Neural progenitor cell (in vitro differentiated cells): ENCODE data around the gene HES5. TPM values are rescaled to one million over a fixed set of nuclear protein-coding genes. Genes with fewer than 3 reads are reported as not detected.

Source experiments
- DNase-seq: peaks from one replicate; pipeline ENCODE4 v3.0.0-alpha.2; 2016; ENCODE audit warnings: low spot score
- H2AFZ ChIP-seq: fragments of 200-600 bp; sonication (generic); replicated peaks from 2 replicates; pipeline ENCODE4 v1.6.1; 2016; ENCODE audit warnings: antibody characterized with exemption
- H3F3A ChIP-seq: fragments of 200-600 bp; sonication (generic); 2 replicates; pipeline ENCODE4 v1.6.1; 2016; ENCODE audit warnings: antibody characterized with exemption, low read depth
- H3K27ac ChIP-seq: fragments of 200-600 bp; sonication (generic); 2 replicates; pipeline ENCODE4 v1.5.1; 2016; ENCODE audit warnings: mild to moderate bottlenecking
- H3K27me3 ChIP-seq: fragments of 200-600 bp; sonication (generic); 2 replicates; pipeline ENCODE4 v1.6.1; 2016; ENCODE audit warnings: mild to moderate bottlenecking, moderate library complexity
- H3K36me3 ChIP-seq: fragments of 200-600 bp; sonication (generic); 2 replicates; pipeline ENCODE4 v1.5.1; 2016
- H3K4me1 ChIP-seq: fragments of 200-600 bp; sonication (generic); 2 replicates; pipeline ENCODE4 v1.6.1; 2016; ENCODE audit warnings: mixed run types
- H3K4me2 ChIP-seq: fragments of 200-600 bp; sonication (generic); 2 replicates; pipeline ENCODE4 v1.6.1; 2016
- H3K4me3 ChIP-seq: fragments of 200-600 bp; sonication (generic); 2 replicates; pipeline ENCODE4 v1.5.1; 2016
- H3K79me2 ChIP-seq: fragments of 200-600 bp; sonication (generic); 2 replicates; pipeline ENCODE4 v1.6.1; 2016; ENCODE audit warnings: low read depth
- H3K9ac ChIP-seq: fragments of 200-600 bp; sonication (generic); 2 replicates; pipeline ENCODE4 v1.6.1; 2016
- H3K9me3 ChIP-seq: fragments of 200-600 bp; sonication (generic); 2 replicates; pipeline ENCODE4 v1.5.1; 2016; ENCODE audit warnings: low read depth
- H4K20me1 ChIP-seq: fragments of 200-600 bp; sonication (generic); 2 replicates; pipeline ENCODE4 v1.6.1; 2016; ENCODE audit warnings: low read depth
- H3K27ac Mint-ChIP-seq: 3 replicates; pipeline ENCODE4 v1.8.0; 2021; ENCODE audit warnings: mixed read lengths
- H3K27me3 Mint-ChIP-seq: 2 replicates; pipeline ENCODE4 v1.8.0; 2022; ENCODE audit warnings: low read depth, mild to moderate bottlenecking, inconsistent platforms, moderate library complexity, mixed read lengths; ENCODE audit not compliant: insufficient read depth
- H3K36me3 Mint-ChIP-seq: 3 replicates; pipeline ENCODE4 v1.8.0; 2021; ENCODE audit warnings: mixed read lengths
- H3K4me1 Mint-ChIP-seq: 3 replicates; pipeline ENCODE4 v1.8.0; 2021; ENCODE audit warnings: mixed read lengths
- H3K4me3 Mint-ChIP-seq: 3 replicates; pipeline ENCODE4 v1.8.0; 2021; ENCODE audit warnings: mild to moderate bottlenecking, moderate library complexity, mixed read lengths
- H3K9me3 Mint-ChIP-seq: 3 replicates; pipeline ENCODE4 v1.8.0; 2020; ENCODE audit warnings: mixed read lengths
- EZH2 ChIP-seq: fragments of 200-600 bp; sonication (generic); IDR thresholded peaks from 2 replicates; pipeline ENCODE4 v1.6.1; 2017; ENCODE audit warnings: antibody characterized with exemption, mild to moderate bottlenecking, moderate library complexity
- EZH2phosphoT487 ChIP-seq: fragments of 200-600 bp; sonication (generic); IDR thresholded peaks from 2 replicates; pipeline ENCODE4 v1.6.1; 2017; ENCODE audit warnings: antibody characterized with exemption
- total RNA-seq: library from RNA; depleted of rRNA; stranded (reverse); fragments of >200 nt; gene quantifications from 2 replicates; pipeline ENCODE4 v1.2.3, GENCODE V29; 2015; ENCODE audit warnings: low replicate concordance
- TF ChIP-seq, protein P1 (sequence below): fragments of 200-600 bp; sonication (generic); IDR thresholded peaks from 2 replicates; pipeline ENCODE4 v1.5.1; 2017; ENCODE audit warnings: antibody characterized with exemption, mild to moderate bottlenecking

The HES5 gene
- total RNA-seq, 1 donor from 2014 or later = 6.4 TPM

DNA sequence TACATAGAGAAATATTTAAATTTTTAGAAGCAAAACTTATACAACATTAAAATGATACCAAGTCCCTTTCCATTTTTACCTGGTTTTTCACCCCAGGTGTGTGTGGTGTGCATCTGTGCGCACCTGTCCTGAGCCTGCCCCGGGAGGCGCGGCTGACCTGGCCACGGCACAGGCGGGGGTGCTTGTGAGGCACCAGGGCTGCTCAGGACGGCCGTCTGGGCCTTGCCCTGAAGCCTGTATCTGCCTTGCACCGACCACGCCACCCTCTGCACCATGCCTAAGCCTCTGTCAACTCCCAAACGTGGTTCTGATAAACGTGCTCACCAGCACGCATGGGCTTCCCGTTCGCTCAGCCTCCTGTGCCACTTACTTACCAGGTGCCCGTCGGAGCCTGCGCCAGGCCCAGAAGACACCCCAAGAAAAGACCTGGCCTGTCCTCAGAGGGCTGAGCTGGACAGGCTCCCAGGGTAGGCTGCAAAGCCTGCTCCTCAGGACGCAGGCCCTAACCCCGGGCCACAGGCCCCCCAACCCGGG is 24.5 kb downstream of the HES5 start:
- no peaks in the 10 kb centered on the region for H3F3A ChIP-seq
- H3K4me3 ChIP-seq = no peak overlapping the region
- H3K4me3 Mint-ChIP-seq = no peak overlapping the region
- H3K27me3 Mint-ChIP-seq = peaks cover 2% of the 10 kb centered on the region
- no peaks in the 10 kb centered on the region for H3K9me3 ChIP-seq
- peaks cover 2% of the 10 kb centered on the region for H3K36me3 Mint-ChIP-seq
- H3K79me2 ChIP-seq = no peaks in the 10 kb centered on the region
- no peak overlapping the region for H3K27ac Mint-ChIP-seq
- no peaks in the 10 kb centered on the region for H3K4me1 ChIP-seq
- no peak overlapping the region for H2AFZ ChIP-seq
- H3K9me3 Mint-ChIP-seq = no peaks in the 10 kb centered on the region
- DNase-seq = no peak
- H3K27ac ChIP-seq = no peak overlapping the region
- H4K20me1 ChIP-seq = peaks cover 49% of the 10 kb centered on the region
- H3K27me3 ChIP-seq = no peaks in the 10 kb centered on the region
- H3K4me2 ChIP-seq = no peak overlapping the region
- no peaks in the 10 kb centered on the region for H3K36me3 ChIP-seq
- no peak overlapping the region for H3K9ac ChIP-seq
- no peak for TF ChIP-seq EZH2
- TF ChIP-seq, protein P1, sequence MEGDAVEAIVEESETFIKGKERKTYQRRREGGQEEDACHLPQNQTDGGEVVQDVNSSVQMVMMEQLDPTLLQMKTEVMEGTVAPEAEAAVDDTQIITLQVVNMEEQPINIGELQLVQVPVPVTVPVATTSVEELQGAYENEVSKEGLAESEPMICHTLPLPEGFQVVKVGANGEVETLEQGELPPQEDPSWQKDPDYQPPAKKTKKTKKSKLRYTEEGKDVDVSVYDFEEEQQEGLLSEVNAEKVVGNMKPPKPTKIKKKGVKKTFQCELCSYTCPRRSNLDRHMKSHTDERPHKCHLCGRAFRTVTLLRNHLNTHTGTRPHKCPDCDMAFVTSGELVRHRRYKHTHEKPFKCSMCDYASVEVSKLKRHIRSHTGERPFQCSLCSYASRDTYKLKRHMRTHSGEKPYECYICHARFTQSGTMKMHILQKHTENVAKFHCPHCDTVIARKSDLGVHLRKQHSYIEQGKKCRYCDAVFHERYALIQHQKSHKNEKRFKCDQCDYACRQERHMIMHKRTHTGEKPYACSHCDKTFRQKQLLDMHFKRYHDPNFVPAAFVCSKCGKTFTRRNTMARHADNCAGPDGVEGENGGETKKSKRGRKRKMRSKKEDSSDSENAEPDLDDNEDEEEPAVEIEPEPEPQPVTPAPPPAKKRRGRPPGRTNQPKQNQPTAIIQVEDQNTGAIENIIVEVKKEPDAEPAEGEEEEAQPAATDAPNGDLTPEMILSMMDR = no peak
- TF ChIP-seq EZH2phosphoT487 = no peak
- H3K4me1 Mint-ChIP-seq = peaks cover under 1% of the 10 kb centered on the region

DNA sequence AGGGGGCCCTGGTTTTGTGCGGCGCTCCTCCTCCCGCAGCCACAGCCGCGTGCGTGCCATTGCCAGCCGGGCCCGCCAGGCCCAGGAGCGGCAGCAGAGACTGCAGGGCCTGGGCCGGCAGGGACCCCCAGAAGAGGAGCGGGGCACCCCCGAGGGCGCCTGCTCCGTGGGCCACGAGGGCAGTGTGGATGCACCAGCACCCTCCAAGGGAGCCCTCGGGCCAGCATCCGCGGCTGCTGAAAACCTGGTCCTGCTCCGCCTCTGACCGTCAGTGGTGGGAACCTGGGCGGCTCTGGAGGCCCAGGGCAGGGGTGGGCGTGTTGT is 25.2 kb downstream of the HES5 start:
- H3K4me3 ChIP-seq = no peak overlapping the region
- H3K27me3 ChIP-seq = no peaks in the 10 kb centered on the region
- H3K27ac ChIP-seq = no peak overlapping the region
- Mint-ChIP-seq H3K9me3 (no peaks in the 10 kb centered on the region), H3K4me1 (peaks cover 3% of the 10 kb centered on the region), H3K4me3 (no peak overlapping the region), H3K27ac (no peak overlapping the region), H3K27me3 (peaks cover 2% of the 10 kb centered on the region), H3K36me3 (peaks cover 2% of the 10 kb centered on the region)
- no peaks in the 10 kb centered on the region for H3F3A ChIP-seq
- H3K4me1 ChIP-seq = no peaks in the 10 kb centered on the region
- peaks cover 49% of the 10 kb centered on the region for H4K20me1 ChIP-seq
- H3K9ac ChIP-seq = no peak overlapping the region
- no peaks in the 10 kb centered on the region for H3K9me3 ChIP-seq
- no peaks in the 10 kb centered on the region for H3K36me3 ChIP-seq
- no peak overlapping the region for H3K4me2 ChIP-seq
- DNase-seq = no peak
- TF ChIP-seq EZH2 (no peak), EZH2phosphoT487 (no peak)
- TF ChIP-seq, protein P1 = no peak
- no peak overlapping the region for H2AFZ ChIP-seq
- no peaks in the 10 kb centered on the region for H3K79me2 ChIP-seq

DNA sequence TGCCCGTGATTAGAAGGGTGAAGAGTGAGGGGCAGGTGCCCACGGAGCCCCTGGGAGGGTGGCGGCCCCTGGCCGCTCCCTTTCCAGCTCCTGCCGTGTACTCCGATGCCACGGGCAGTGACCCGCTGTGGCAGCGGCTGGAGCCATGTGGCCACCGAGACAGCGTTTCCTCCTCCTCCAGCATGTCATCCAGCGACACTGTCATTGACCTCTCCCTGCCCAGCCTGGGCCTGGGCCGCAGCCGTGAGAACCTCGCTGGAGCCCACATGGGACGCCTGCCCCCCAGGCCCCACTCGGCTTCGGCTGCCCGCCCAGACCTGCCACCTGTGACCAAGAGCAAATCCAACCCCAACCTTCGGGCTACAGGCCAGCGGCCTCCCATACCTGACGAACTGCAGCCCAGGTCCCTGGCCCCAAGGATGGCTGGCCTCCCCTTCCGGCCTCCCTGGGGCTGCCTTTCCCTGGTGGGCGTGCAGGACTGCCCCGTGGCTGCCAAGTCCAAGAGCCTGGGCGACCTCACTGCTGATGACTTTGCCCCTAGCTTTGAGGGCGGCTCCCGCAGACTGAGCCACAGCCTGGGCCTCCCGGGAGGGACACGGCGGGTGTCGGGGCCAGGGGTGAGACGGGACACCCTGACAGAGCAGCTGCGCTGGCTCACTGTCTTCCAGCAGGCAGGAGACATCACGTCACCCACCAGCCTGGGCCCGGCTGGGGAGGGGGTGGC is 25.7 kb downstream of the HES5 start:
- H3F3A ChIP-seq = no peaks in the 10 kb centered on the region
- no peak overlapping the region for H3K4me3 ChIP-seq
- no peaks in the 10 kb centered on the region for H3K4me1 ChIP-seq
- TF ChIP-seq, protein P1 = no peak
- TF ChIP-seq EZH2phosphoT487 (no peak), EZH2 (no peak)
- no peaks in the 10 kb centered on the region for H3K27me3 ChIP-seq
- no peak overlapping the region for H3K27ac ChIP-seq
- H3K4me2 ChIP-seq = no peak overlapping the region
- no peak overlapping the region for H3K9ac ChIP-seq
- no peaks in the 10 kb centered on the region for H3K9me3 ChIP-seq
- H2AFZ ChIP-seq = no peak overlapping the region
- Mint-ChIP-seq H3K36me3 (peaks cover 2% of the 10 kb centered on the region), H3K4me3 (no peak overlapping the region), H3K4me1 (peaks cover 3% of the 10 kb centered on the region), H3K27ac (no peak overlapping the region), H3K9me3 (no peaks in the 10 kb centered on the region), H3K27me3 (peaks cover 2% of the 10 kb centered on the region)
- H3K36me3 ChIP-seq = no peaks in the 10 kb centered on the region
- peaks cover 47% of the 10 kb centered on the region for H4K20me1 ChIP-seq
- DNase-seq = no peak
- no peaks in the 10 kb centered on the region for H3K79me2 ChIP-seq
